Panc1 (cell line): ENCODE results near the gene NPNT.

Experiments
- POLR2AphosphoS5 ChIP-seq: IDR thresholded peaks from 2 replicates; pipeline ENCODE4 v1.6.1; 2012; ENCODE audit warnings: mild to moderate bottlenecking, low read depth, low read length, moderate library complexity
- TF ChIP-seq, protein P1 (sequence below): fragments of 450-650 bp; IDR thresholded peaks from 2 replicates; pipeline ENCODE4 v1.5.1; 2017; ENCODE audit warnings: mild to moderate bottlenecking
- TF ChIP-seq, protein P2 (sequence below), 2 experiments: IDR thresholded peaks; 2 replicates each; pipeline ENCODE4 v1.6.1; 2011 to 2012; ENCODE audit warnings: low read depth in 2 of 2, control low read depth in 1 of 2, low read length in 1 of 2, mild to moderate bottlenecking in 1 of 2, moderate library complexity in 1 of 2; ENCODE audit not compliant: insufficient read depth in 1 of 2

DNA sequence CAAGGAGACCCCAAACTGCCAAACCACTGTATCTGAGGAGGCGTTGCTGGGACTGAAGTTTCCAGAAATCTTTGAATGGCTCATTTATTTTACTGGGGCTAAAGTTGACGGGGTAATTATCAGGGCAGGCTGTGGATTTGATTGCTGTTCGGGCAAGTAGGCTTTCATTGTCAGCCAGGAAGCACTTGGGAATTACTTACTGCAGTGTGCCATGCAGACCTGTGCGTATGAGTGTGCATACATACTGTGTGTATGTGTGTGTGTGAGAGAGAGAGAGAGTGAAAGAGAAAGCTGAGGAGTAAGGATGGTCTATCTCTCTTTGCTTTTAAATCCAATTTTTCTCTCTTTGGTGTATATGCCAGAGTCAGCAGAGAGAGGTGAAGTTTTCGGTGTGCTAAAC is 122.7 kb downstream of the NPNT start:
- TF ChIP-seq, protein P1, sequence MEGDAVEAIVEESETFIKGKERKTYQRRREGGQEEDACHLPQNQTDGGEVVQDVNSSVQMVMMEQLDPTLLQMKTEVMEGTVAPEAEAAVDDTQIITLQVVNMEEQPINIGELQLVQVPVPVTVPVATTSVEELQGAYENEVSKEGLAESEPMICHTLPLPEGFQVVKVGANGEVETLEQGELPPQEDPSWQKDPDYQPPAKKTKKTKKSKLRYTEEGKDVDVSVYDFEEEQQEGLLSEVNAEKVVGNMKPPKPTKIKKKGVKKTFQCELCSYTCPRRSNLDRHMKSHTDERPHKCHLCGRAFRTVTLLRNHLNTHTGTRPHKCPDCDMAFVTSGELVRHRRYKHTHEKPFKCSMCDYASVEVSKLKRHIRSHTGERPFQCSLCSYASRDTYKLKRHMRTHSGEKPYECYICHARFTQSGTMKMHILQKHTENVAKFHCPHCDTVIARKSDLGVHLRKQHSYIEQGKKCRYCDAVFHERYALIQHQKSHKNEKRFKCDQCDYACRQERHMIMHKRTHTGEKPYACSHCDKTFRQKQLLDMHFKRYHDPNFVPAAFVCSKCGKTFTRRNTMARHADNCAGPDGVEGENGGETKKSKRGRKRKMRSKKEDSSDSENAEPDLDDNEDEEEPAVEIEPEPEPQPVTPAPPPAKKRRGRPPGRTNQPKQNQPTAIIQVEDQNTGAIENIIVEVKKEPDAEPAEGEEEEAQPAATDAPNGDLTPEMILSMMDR = no peak
- TF ChIP-seq, protein P2, sequence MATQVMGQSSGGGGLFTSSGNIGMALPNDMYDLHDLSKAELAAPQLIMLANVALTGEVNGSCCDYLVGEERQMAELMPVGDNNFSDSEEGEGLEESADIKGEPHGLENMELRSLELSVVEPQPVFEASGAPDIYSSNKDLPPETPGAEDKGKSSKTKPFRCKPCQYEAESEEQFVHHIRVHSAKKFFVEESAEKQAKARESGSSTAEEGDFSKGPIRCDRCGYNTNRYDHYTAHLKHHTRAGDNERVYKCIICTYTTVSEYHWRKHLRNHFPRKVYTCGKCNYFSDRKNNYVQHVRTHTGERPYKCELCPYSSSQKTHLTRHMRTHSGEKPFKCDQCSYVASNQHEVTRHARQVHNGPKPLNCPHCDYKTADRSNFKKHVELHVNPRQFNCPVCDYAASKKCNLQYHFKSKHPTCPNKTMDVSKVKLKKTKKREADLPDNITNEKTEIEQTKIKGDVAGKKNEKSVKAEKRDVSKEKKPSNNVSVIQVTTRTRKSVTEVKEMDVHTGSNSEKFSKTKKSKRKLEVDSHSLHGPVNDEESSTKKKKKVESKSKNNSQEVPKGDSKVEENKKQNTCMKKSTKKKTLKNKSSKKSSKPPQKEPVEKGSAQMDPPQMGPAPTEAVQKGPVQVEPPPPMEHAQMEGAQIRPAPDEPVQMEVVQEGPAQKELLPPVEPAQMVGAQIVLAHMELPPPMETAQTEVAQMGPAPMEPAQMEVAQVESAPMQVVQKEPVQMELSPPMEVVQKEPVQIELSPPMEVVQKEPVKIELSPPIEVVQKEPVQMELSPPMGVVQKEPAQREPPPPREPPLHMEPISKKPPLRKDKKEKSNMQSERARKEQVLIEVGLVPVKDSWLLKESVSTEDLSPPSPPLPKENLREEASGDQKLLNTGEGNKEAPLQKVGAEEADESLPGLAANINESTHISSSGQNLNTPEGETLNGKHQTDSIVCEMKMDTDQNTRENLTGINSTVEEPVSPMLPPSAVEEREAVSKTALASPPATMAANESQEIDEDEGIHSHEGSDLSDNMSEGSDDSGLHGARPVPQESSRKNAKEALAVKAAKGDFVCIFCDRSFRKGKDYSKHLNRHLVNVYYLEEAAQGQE (IDR thresholded peaks at IDR 0.05; ENCODE audit: insufficient read depth in 1 of 2, low read depth in 2 of 2, low read length in 1 of 2) = no peak
- TF ChIP-seq POLR2AphosphoS5 = no peak
